ENCODE results near the gene ACTN3. TPM values are rescaled to one million over a fixed set of nuclear protein-coding genes. Genes with fewer than 3 reads are reported as not detected.

ACTN3 gene
- polyA plus RNA-seq, 1 donor from 2014 or later, result not detected

DNA sequence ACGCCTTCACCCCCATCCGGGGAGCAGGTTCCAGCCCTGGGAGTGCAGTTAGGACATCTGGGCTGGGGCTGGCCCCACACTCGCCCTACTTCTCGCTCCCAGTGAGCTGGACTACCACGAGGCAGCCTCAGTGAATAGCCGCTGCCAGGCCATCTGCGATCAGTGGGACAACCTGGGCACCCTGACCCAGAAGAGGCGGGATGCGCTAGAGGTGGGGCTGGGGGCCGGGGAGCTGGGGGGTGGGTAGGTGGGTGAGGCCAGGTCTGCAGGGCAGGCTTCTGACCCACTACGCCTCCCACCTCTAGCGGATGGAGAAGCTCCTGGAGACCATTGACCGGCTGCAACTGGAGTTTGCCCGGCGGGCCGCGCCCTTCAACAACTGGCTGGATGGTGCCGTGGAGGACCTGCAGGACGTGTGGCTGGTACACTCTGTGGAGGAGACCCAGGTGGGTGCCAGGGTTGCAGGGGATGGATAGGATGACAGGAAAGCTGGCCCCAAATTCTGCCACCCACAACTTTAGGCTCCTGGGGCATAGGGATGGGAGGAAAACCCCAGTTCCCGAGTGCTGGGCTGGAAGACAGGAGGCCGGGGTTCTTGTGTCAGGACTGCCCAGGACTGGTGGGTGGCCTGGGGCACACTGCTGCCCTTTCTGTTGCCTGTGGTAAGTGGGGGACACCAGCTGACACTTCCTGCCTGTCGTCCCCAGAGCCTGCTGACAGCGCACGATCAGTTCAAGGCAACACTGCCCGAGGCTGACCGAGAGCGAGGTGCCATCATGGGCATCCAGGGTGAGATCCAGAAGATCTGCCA lies 13.4 kb downstream of the ACTN3 start:
- Histone ChIP-seq H4K20me1 (ENCODE audit: insufficient read depth) (no peaks in the 10 kb centered on the region), H3K27ac (ENCODE audit: low read length) (no peak overlapping the region), H3K36me3 (ENCODE audit: insufficient read depth, low read length) (no peaks in the 10 kb centered on the region), H3K4me2 (ENCODE audit: low read length) (no peak overlapping the region), H3K79me2 (replicated peaks; ENCODE audit: insufficient read depth, low read length) (no peaks in the 10 kb centered on the region), H3K4me3 (ENCODE audit: low read length) (no peak overlapping the region), H2AFZ (ENCODE audit: low read depth, low read length) (no peak overlapping the region), H3K9me3 (ENCODE audit: low read length) (no peaks in the 10 kb centered on the region), H3F3A (ENCODE audit: insufficient read depth, low read length, poor library complexity, severe bottlenecking) (no peaks in the 10 kb centered on the region), H3K9ac (ENCODE audit: low read length) (no peak overlapping the region), H3K9me2 (ENCODE audit: insufficient read depth, low read length) (no peaks in the 10 kb centered on the region), H3K27me3 (ENCODE audit: insufficient read depth, low read depth, low read length) (no peaks in the 10 kb centered on the region)
- no peak for TF ChIP-seq EZH2 (IDR thresholded peaks at IDR 0.05; ENCODE audit: borderline replicate concordance, insufficient read depth, low read length, poor library complexity, severe bottlenecking)
- TF ChIP-seq, protein P1, sequence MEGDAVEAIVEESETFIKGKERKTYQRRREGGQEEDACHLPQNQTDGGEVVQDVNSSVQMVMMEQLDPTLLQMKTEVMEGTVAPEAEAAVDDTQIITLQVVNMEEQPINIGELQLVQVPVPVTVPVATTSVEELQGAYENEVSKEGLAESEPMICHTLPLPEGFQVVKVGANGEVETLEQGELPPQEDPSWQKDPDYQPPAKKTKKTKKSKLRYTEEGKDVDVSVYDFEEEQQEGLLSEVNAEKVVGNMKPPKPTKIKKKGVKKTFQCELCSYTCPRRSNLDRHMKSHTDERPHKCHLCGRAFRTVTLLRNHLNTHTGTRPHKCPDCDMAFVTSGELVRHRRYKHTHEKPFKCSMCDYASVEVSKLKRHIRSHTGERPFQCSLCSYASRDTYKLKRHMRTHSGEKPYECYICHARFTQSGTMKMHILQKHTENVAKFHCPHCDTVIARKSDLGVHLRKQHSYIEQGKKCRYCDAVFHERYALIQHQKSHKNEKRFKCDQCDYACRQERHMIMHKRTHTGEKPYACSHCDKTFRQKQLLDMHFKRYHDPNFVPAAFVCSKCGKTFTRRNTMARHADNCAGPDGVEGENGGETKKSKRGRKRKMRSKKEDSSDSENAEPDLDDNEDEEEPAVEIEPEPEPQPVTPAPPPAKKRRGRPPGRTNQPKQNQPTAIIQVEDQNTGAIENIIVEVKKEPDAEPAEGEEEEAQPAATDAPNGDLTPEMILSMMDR (IDR thresholded peaks at IDR 0.05; ENCODE audit: poor library complexity, severe bottlenecking), result no peak
- no peak for TF ChIP-seq TAF1 (IDR thresholded peaks at IDR 0.05; ENCODE audit: low read depth)
- TF ChIP-seq, protein P2, sequence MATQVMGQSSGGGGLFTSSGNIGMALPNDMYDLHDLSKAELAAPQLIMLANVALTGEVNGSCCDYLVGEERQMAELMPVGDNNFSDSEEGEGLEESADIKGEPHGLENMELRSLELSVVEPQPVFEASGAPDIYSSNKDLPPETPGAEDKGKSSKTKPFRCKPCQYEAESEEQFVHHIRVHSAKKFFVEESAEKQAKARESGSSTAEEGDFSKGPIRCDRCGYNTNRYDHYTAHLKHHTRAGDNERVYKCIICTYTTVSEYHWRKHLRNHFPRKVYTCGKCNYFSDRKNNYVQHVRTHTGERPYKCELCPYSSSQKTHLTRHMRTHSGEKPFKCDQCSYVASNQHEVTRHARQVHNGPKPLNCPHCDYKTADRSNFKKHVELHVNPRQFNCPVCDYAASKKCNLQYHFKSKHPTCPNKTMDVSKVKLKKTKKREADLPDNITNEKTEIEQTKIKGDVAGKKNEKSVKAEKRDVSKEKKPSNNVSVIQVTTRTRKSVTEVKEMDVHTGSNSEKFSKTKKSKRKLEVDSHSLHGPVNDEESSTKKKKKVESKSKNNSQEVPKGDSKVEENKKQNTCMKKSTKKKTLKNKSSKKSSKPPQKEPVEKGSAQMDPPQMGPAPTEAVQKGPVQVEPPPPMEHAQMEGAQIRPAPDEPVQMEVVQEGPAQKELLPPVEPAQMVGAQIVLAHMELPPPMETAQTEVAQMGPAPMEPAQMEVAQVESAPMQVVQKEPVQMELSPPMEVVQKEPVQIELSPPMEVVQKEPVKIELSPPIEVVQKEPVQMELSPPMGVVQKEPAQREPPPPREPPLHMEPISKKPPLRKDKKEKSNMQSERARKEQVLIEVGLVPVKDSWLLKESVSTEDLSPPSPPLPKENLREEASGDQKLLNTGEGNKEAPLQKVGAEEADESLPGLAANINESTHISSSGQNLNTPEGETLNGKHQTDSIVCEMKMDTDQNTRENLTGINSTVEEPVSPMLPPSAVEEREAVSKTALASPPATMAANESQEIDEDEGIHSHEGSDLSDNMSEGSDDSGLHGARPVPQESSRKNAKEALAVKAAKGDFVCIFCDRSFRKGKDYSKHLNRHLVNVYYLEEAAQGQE (IDR thresholded peaks at IDR 0.05; ENCODE audit: borderline replicate concordance), result no peak
- no peak for TF ChIP-seq RAD21 (conservative IDR thresholded peaks at IDR 0.05)

DNA sequence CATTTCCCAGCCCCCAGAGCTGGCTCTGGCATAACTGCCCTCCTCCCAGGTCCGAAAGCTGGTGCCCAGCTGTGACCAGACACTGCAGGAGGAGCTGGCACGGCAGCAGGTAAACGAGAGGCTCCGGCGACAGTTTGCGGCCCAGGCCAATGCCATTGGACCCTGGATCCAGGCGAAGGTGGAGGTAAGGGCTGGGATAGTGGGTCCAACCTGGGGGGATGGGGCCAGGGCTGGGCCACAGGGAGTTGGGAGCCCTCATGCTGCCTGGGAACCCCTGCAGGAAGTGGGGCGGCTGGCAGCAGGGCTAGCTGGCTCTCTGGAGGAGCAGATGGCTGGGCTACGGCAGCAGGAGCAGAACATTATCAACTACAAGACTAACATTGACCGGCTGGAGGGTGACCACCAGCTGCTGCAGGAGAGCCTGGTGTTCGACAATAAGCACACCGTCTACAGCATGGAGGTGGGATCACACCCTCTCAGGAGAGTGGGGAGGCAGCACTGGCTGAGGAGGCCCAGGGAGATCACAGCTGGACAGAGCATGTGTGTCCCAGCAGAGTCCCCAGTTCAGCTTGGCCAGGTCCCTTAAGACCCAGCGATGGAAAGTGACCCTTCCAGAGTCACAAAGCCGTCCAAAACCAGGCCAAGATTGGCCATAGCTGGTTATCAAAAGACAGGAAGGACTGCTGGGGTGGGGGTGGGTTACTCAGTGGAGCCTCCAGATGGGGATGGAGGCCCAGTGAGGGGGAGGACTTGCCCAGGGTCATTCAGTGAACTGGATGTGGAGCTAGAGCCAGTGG lies 14.7 kb downstream of the ACTN3 start:
- H3F3A ChIP-seq (ENCODE audit: insufficient read depth, low read length, poor library complexity, severe bottlenecking), result no peaks in the 10 kb centered on the region
- H3K27ac ChIP-seq (ENCODE audit: low read length), result no peak overlapping the region
- H4K20me1 ChIP-seq (ENCODE audit: insufficient read depth), result no peaks in the 10 kb centered on the region
- H3K4me3 ChIP-seq (ENCODE audit: low read length), result no peak overlapping the region
- no peak overlapping the region for H3K4me2 ChIP-seq (ENCODE audit: low read length)
- no peak overlapping the region for H2AFZ ChIP-seq (ENCODE audit: low read depth, low read length)
- no peak overlapping the region for H3K9ac ChIP-seq (ENCODE audit: low read length)
- no peaks in the 10 kb centered on the region for H3K36me3 ChIP-seq (ENCODE audit: insufficient read depth, low read length)
- H3K9me3 ChIP-seq (ENCODE audit: low read length), result no peaks in the 10 kb centered on the region
- H3K79me2 ChIP-seq (replicated peaks; ENCODE audit: insufficient read depth, low read length), result no peaks in the 10 kb centered on the region
- H3K27me3 ChIP-seq (ENCODE audit: insufficient read depth, low read depth, low read length), result no peaks in the 10 kb centered on the region
- H3K9me2 ChIP-seq (ENCODE audit: insufficient read depth, low read length), result no peaks in the 10 kb centered on the region
- TF ChIP-seq POLR2AphosphoS5 (IDR thresholded peaks at IDR 0.05) (no peak), SMC3 (conservative IDR thresholded peaks at IDR 0.05; ENCODE audit: poor library complexity) (no peak), EP300 (conservative IDR thresholded peaks at IDR 0.05; ENCODE audit: poor library complexity, severe bottlenecking) (no peak), EZH2 (IDR thresholded peaks at IDR 0.05; ENCODE audit: borderline replicate concordance, insufficient read depth, low read length, poor library complexity, severe bottlenecking) (no peak), MXI1 (conservative IDR thresholded peaks at IDR 0.05; ENCODE audit: poor library complexity, severe bottlenecking) (no peak), RAD21 (conservative IDR thresholded peaks at IDR 0.05) (no peak), TAF1 (IDR thresholded peaks at IDR 0.05; ENCODE audit: low read depth) (no peak)
- TF ChIP-seq, protein P2 (IDR thresholded peaks at IDR 0.05; ENCODE audit: borderline replicate concordance), result no peak
- TF ChIP-seq, protein P1 (IDR thresholded peaks at IDR 0.05; ENCODE audit: poor library complexity, severe bottlenecking), result no peak

Measured in neural cell (in vitro differentiated cells).